ENCODE data around the gene SAV1.

The SAV1 gene

DNA sequence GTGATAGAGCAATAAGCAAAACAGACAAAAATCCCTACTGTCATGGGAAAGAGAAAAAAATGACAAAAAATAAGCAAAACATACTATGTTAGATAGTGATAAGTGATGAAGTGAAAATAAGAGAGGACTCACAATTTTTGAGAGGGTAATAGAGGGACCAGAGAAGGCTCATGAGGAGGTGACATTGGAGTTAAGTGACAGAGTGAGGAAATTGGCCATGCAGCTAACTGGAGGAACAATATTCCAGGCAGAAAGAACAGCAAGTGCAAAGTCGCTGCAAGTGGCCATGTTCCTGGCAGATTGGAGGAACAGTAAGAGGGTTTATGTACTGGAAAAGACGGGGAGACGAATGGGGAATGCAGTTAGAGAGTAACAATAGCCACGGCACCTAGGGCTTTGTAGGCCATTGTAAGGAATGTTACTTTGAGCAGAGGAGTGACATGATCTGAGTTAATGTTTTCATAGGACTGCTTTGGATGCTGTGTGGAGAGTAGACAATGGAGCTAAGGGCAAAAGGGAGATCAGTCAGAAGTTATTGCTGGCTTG is 1.4 kb upstream of the SAV1 start:
- Histone ChIP-seq H3K9me2 (ENCODE audit: low read depth, low read length) (no peaks in the 10 kb centered on the region), H3K4me1 (ENCODE audit: insufficient read depth, low read length, severe bottlenecking) (peaks cover 35% of the 10 kb centered on the region), H3K9ac (ENCODE audit: low read length) (no peak overlapping the region), H3K4me2 (ENCODE audit: low read length) (no peak overlapping the region), H3K4me3 (ENCODE audit: low read depth, low read length, poor library complexity, severe bottlenecking) (no peak overlapping the region), H3F3A (ENCODE audit: insufficient read depth, low read length) (no peaks in the 10 kb centered on the region), H2AFZ (ENCODE audit: low read length) (no peak overlapping the region), H3K79me2 (ENCODE audit: insufficient read depth, low read length) (peaks cover 17% of the 10 kb centered on the region), H3K36me3 (ENCODE audit: insufficient read depth, low read length) (peaks cover 3% of the 10 kb centered on the region), H3K27ac (ENCODE audit: low read depth, low read length, poor library complexity, severe bottlenecking) (no peak overlapping the region), H4K20me1 (ENCODE audit: insufficient read depth, low read length) (no peaks in the 10 kb centered on the region), H3K27me3 (ENCODE audit: insufficient read depth, low read length) (no peaks in the 10 kb centered on the region), H3K9me3 (ENCODE audit: low read length) (no peaks in the 10 kb centered on the region)
- TF ChIP-seq EZH2 (IDR thresholded peaks at IDR 0.05; ENCODE audit: borderline replicate concordance, low read length), result no peak
- TF ChIP-seq, protein P1, sequence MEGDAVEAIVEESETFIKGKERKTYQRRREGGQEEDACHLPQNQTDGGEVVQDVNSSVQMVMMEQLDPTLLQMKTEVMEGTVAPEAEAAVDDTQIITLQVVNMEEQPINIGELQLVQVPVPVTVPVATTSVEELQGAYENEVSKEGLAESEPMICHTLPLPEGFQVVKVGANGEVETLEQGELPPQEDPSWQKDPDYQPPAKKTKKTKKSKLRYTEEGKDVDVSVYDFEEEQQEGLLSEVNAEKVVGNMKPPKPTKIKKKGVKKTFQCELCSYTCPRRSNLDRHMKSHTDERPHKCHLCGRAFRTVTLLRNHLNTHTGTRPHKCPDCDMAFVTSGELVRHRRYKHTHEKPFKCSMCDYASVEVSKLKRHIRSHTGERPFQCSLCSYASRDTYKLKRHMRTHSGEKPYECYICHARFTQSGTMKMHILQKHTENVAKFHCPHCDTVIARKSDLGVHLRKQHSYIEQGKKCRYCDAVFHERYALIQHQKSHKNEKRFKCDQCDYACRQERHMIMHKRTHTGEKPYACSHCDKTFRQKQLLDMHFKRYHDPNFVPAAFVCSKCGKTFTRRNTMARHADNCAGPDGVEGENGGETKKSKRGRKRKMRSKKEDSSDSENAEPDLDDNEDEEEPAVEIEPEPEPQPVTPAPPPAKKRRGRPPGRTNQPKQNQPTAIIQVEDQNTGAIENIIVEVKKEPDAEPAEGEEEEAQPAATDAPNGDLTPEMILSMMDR (IDR thresholded peaks at IDR 0.05; ENCODE audit: low read length), result no peak

- Histone ChIP-seq H3K9me3 (ENCODE audit: low read length) (no peaks in the 10 kb centered on the region), H2AFZ (ENCODE audit: low read length) (no peak overlapping the region), H4K20me1 (ENCODE audit: insufficient read depth, low read length) (no peaks in the 10 kb centered on the region), H3K9me2 (ENCODE audit: low read depth, low read length) (no peaks in the 10 kb centered on the region), H3K27ac (ENCODE audit: low read depth, low read length, poor library complexity, severe bottlenecking) (no peak overlapping the region), H3K79me2 (ENCODE audit: insufficient read depth, low read length) (peaks cover 17% of the 10 kb centered on the region), H3F3A (ENCODE audit: insufficient read depth, low read length) (no peaks in the 10 kb centered on the region), H3K4me3 (ENCODE audit: low read depth, low read length, poor library complexity, severe bottlenecking) (peak overlapping the region; percentile 67), H3K27me3 (ENCODE audit: insufficient read depth, low read length) (no peaks in the 10 kb centered on the region), H3K4me1 (ENCODE audit: insufficient read depth, low read length, severe bottlenecking) (peaks cover 38% of the 10 kb centered on the region), H3K36me3 (ENCODE audit: insufficient read depth, low read length) (peaks cover 7% of the 10 kb centered on the region), H3K9ac (ENCODE audit: low read length) (peak overlapping the region; percentile 51), H3K4me2 (ENCODE audit: low read length) (peak overlapping the region; percentile 82)
- TF ChIP-seq EZH2 (IDR thresholded peaks at IDR 0.05; ENCODE audit: borderline replicate concordance, low read length), result no peak
- TF ChIP-seq, protein P1 (IDR thresholded peaks at IDR 0.05; ENCODE audit: low read length), result no peak
Measured at GRCh38 chr14:50668826-50669143, 679 bp upstream of the SAV1 start.

DNA sequence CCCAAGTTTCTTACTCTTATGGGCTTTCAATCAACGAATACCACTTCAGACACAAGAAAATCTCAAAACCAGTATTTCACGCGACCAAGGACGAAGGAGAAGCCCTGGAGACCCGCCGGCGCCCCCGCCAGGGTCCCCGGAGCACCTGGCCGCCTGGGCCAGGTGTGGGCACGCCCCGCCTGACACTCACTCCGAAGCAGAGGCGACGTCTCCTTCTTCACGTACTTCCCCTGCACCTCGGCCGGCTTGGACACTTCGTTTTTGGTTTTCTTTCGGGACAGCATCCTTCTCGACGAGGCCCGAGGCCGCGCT is 466 bp downstream of the SAV1 start:
- peak overlapping the region; percentile 51 for H3K9ac ChIP-seq (ENCODE audit: low read length)
- H3K4me2 ChIP-seq (ENCODE audit: low read length), result peak overlapping the region; percentile 82
- peak overlapping the region; percentile 67 for H3K4me3 ChIP-seq (ENCODE audit: low read depth, low read length, poor library complexity, severe bottlenecking)
- peaks cover 38% of the 10 kb centered on the region for H3K4me1 ChIP-seq (ENCODE audit: insufficient read depth, low read length, severe bottlenecking)
- no peaks in the 10 kb centered on the region for H3K9me3 ChIP-seq (ENCODE audit: low read length)
- H3F3A ChIP-seq (ENCODE audit: insufficient read depth, low read length), result no peaks in the 10 kb centered on the region
- peaks cover 17% of the 10 kb centered on the region for H3K79me2 ChIP-seq (ENCODE audit: insufficient read depth, low read length)
- no peaks in the 10 kb centered on the region for H3K9me2 ChIP-seq (ENCODE audit: low read depth, low read length)
- H4K20me1 ChIP-seq (ENCODE audit: insufficient read depth, low read length), result no peaks in the 10 kb centered on the region
- peak overlapping the region; percentile 59 for H3K27ac ChIP-seq (ENCODE audit: low read depth, low read length, poor library complexity, severe bottlenecking)
- H3K27me3 ChIP-seq (ENCODE audit: insufficient read depth, low read length), result no peaks in the 10 kb centered on the region
- no peak for TF ChIP-seq EZH2 (IDR thresholded peaks at IDR 0.05; ENCODE audit: borderline replicate concordance, low read length)
- TF ChIP-seq, protein P1 (IDR thresholded peaks at IDR 0.05; ENCODE audit: low read length), result peak; percentile 38; the same call in 1 of the 2 replicates
- peaks cover 7% of the 10 kb centered on the region for H3K36me3 ChIP-seq (ENCODE audit: insufficient read depth, low read length)
- no peak overlapping the region for H2AFZ ChIP-seq (ENCODE audit: low read length)
